ENCODE measurements around the gene TPH2. TPM values are rescaled to one million over a fixed set of nuclear protein-coding genes. Genes with fewer than 3 reads are reported as not detected.

Gene TPH2
- not detected in 2 replicates for total RNA-seq (2012; rRNA removed)
- not detected in 2 replicates for polyA plus RNA-seq (2012; rRNA removed)
- not detected in 2 replicates for polyA plus RNA-seq (2012; cell fraction: cytosol; rRNA removed)
- polyA plus RNA-seq (2012; cell fraction: nucleus; rRNA removed; ENCODE audit: low replicate concordance): not detected in 2 replicates
- Bru-seq, nascent RNA: percentile 12 among the genes with signal in this experiment
- BruChase-seq, experiment 1, labeled RNA remaining after a 6-hour chase: percentile 6 among the genes with signal in this experiment
- BruChase-seq, experiment 2, labeled RNA remaining after a 2-hour chase: percentile 9 among the genes with signal in this experiment
- long read RNA-seq: 0 reads

- Histone ChIP-seq H3K36me3 (ENCODE audit: control insufficient read depth, insufficient read depth, low read length) (no peaks in the 10 kb centered on the region), H3K27ac (ENCODE audit: insufficient read depth, low read length) (no peak within 1 kb of the TSS), H3K9ac (ENCODE audit: low read depth, low read length) (no peak within 1 kb of the TSS), H3K14ac (replicated peaks; ENCODE audit: low read depth, low read length) (no peak within 1 kb of the TSS), H3K4me3 (ENCODE audit: insufficient read depth, low read depth, low read length) (no peak within 1 kb of the TSS), H4K20me1 (ENCODE audit: insufficient read depth, low read length) (no peaks in the 10 kb centered on the region), H3K4ac (ENCODE audit: low read depth, low read length) (no peak within 1 kb of the TSS), H2BK15ac (ENCODE audit: low read depth, low read length) (no peak within 1 kb of the TSS), H2AK5ac (ENCODE audit: low read depth, low read length) (no peak within 1 kb of the TSS), H3K18ac (ENCODE audit: low read depth, low read length) (no peak within 1 kb of the TSS), H3K4me2 (ENCODE audit: low read depth, low read length) (peak within 1 kb of the TSS; percentile 13; the same call in 1 of the 2 replicates), H3K9me3 (ENCODE audit: control insufficient read depth, insufficient read depth, low read length) (no peaks in the 10 kb centered on the region), H2BK5ac (ENCODE audit: low read depth, low read length, poor library complexity, severe bottlenecking) (no peak within 1 kb of the TSS), H2AK9ac (replicated peaks; ENCODE audit: low read depth, low read length, poor library complexity) (no peak within 1 kb of the TSS), H3K56ac (ENCODE audit: extremely low read depth, insufficient read depth, low read length) (no peak within 1 kb of the TSS), H4K5ac (ENCODE audit: low read depth, low read length) (no peak within 1 kb of the TSS), H2BK120ac (ENCODE audit: low read depth, low read length) (no peak within 1 kb of the TSS), H3K9me1 (ENCODE audit: insufficient read depth, low read length) (no peaks in the 10 kb centered on the region), H2BK20ac (ENCODE audit: low read depth, low read length) (no peak within 1 kb of the TSS), H3K23ac (ENCODE audit: low read depth, low read length) (0 out of 2 replicates have a peak within 1 kb of the TSS, but pooled peaks have one; percentile 11), H3K4me1 (ENCODE audit: control insufficient read depth, insufficient read depth, low read length) (no peaks in the 10 kb centered on the region), H3K79me1 (ENCODE audit: low read depth in 1 of 2, low read length in 2 of 2) (no peaks in the 10 kb centered on the region), H2AFZ (replicated peaks; ENCODE audit: low read length, poor library complexity) (peak within 1 kb of the TSS; percentile 0), H4K8ac (ENCODE audit: low read depth in 2 of 2, low read length in 2 of 2) (no peak within 1 kb of the TSS), H4K91ac (ENCODE audit: insufficient read depth, low read depth, low read length) (no peak within 1 kb of the TSS), H3K27me3 (ENCODE audit: control insufficient read depth, insufficient read depth, low read length) (no peaks in the 10 kb centered on the region)
- intact Hi-C loops (cut with micrococcal nuclease): loop anchor here (2.0 kb wide), 1 partner anchor 158 kb away; no protein-coding TSS in a partner anchor
- TF ChIP-seq NFE2L2 (IDR thresholded peaks at IDR 0.05; ENCODE audit: low read depth, low read length) (no peak), MXI1 (IDR thresholded peaks at IDR 0.05; ENCODE audit: borderline replicate concordance, low read depth, low read length) (peak; percentile 96), SMC3 (IDR thresholded peaks at IDR 0.05; ENCODE audit: low read depth, low read length) (peak; percentile 58), RCOR1 (IDR thresholded peaks at IDR 0.05; ENCODE audit: insufficient replicate concordance, low read length) (peak; percentile 82), USF2 (IDR thresholded peaks at IDR 0.05; ENCODE audit: low read depth, low read length) (peak; percentile 37; the same call in 1 of the 2 replicates), CTCF (conservative IDR thresholded peaks at IDR 0.05; ENCODE audit: low read depth, low read length) (peak; percentile 66), MAZ (IDR thresholded peaks at IDR 0.05; ENCODE audit: borderline replicate concordance, low read depth, low read length) (no peak), BHLHE40 (IDR thresholded peaks at IDR 0.05; ENCODE audit: low read depth, low read length) (0 out of 2 replicates have a peak, but pooled peaks have one; percentile 11), RAD21 (IDR thresholded peaks at IDR 0.05; ENCODE audit: low read length) (peak; percentile 67)
- DNase-seq: peak; percentile 68
- no CpG with 5 or more reads among the region's 16 CpGs for WGBS, 2 experiments (ENCODE audit: extremely low coverage in 2 of 2, insufficient read length in 1 of 2)
- ChIA-PET CTCF (interaction anchor here (0.7 to 1.0 kb wide), 5 partner anchors 8 to 161 kb away, joined by 3 to 4 read pairs (median 3); no protein-coding TSS in a partner anchor), POLR2A (ENCODE audit: unreplicated experiment) (no interaction called here)
- in situ Hi-C loops (cut with MboI; ENCODE audit: low sequenced_read_pairs): no loop called here
- BruUV-seq (replicated peaks): no TSS peak
- dilution Hi-C loops (cut with HindIII; ENCODE audit: low sequenced_read_pairs, unreplicated experiment): no loop called here
- peak; percentile 97 for ATAC-seq (ENCODE audit: low read depth)
Observed at GRCh38 chr12:71938728-71939385, at the start of gene TPH2. Gene TPH2 (plus strand): TSS chr12:71938845. CDS start chr12:71938987, 142 bp downstream.
